Hepatocyte (in vitro differentiated cells): ENCODE data around the gene JAKMIP3.

Experiments
- CTCF ChIP-seq: fragments of 200-600 bp; sonication (generic); IDR thresholded peaks from 2 replicates; pipeline ENCODE4 v1.5.1; 2016; ENCODE audit warnings: antibody characterized with exemption, mild to moderate bottlenecking; ENCODE audit not compliant: poor library complexity
- EZH2phosphoT487 ChIP-seq: fragments of 200-600 bp; sonication (generic); IDR thresholded peaks from one replicate; pipeline ENCODE4 v1.6.1; 2018; ENCODE audit warnings: antibody characterized with exemption, mild to moderate bottlenecking, low read depth, moderate library complexity; ENCODE audit not compliant: unreplicated experiment, severe bottlenecking

GRCh38 chr10:132062116-132062515, 3.6 kb upstream of the JAKMIP3 start:
- no peak for TF ChIP-seq EZH2phosphoT487
- TF ChIP-seq CTCF, result no peak
